DOHH2 (cell line): ENCODE results near the gene ANTXR1.

Source experiments
- CTCF ChIP-seq: fragments of 200-600 bp; sonication (generic); IDR thresholded peaks from one replicate; pipeline ENCODE4 v1.5.1; 2014; ENCODE audit warnings: antibody characterized with exemption, mild to moderate bottlenecking, low read depth, low read length; ENCODE audit not compliant: poor library complexity, severe bottlenecking
- EZH2phosphoT487 ChIP-seq: fragments of 200-600 bp; sonication (generic); IDR thresholded peaks from 2 replicates; pipeline ENCODE4 v1.6.1; 2017; ENCODE audit warnings: borderline replicate concordance, mild to moderate bottlenecking, antibody characterized with exemption, low read length, moderate library complexity, mixed read lengths

GRCh38 chr2:69113627-69114026 is 100.6 kb downstream of the ANTXR1 start:
- TF ChIP-seq CTCF (no peak), EZH2phosphoT487 (no peak)
